HG03439 (cell line): ENCODE measurements around the gene INHBE.
"Not testable (repeated sequence)": the region's sequence is repeated elsewhere in the genome, so short reads cannot be mapped to it uniquely, and the experiment has no call there.

Source experiments
- ATAC-seq: cut with Tn5 transposase; IDR thresholded peaks from one replicate; pipeline ENCODE4 v1.9.1; 2021; ENCODE audit warnings: mild to moderate bottlenecking, moderate library complexity; ENCODE audit not compliant: unreplicated experiment

The INHBE gene

GRCh38 chr12:57495051-57495701 lies 40.1 kb downstream of the INHBE start:
- not testable (repeated sequence) for ATAC-seq

GRCh38 chr12:57496822-57497221 lies 41.7 kb downstream of the INHBE start:
- no peak for ATAC-seq

GRCh38 chr12:57497223-57498131 lies 42.4 kb downstream of the INHBE start:
- ATAC-seq, result no peak

GRCh38 chr12:57498132-57498502 lies 43.0 kb downstream of the INHBE start:
- ATAC-seq, result no peak

GRCh38 chr12:57498571-57498970 lies 43.5 kb downstream of the INHBE start:
- no peak for ATAC-seq

- ATAC-seq, result no peak
Measured at GRCh38 chr12:57500213-57500612, 45.1 kb downstream of the INHBE start.

- ATAC-seq, result not testable (repeated sequence)
Measured at GRCh38 chr12:57502311-57502969, 47.3 kb downstream of the INHBE start.

- not testable (repeated sequence) for ATAC-seq
Measured at GRCh38 chr12:57506541-57506940, 51.4 kb downstream of the INHBE start.
